K562 treated with DMSO at 1 percent for 4 hours (cell line): ENCODE results near the gene BTG4. TPM values are rescaled to one million over a fixed set of nuclear protein-coding genes. Genes with fewer than 3 reads are reported as not detected.

Experiments used
- total RNA-seq: library from RNA; unstranded; fragments of 300-600 nt; gene quantifications from 2 replicates; pipeline ENCODE4 v1.2.3, GENCODE V29; 2022; ENCODE audit not compliant: insufficient read depth

The BTG4 gene
- not detected in 2 replicates for total RNA-seq

GRCh38 chr11:111512296-111513239 lies at the start of gene BTG4:
BTG4 (minus strand) TSS chr11:111512386; CDS start chr11:111498776, 13,610 bp downstream.

GRCh38 chr11:111540114-111540936 lies 28.1 kb upstream of the BTG4 start, which contains the start of gene LAYN:
LAYN (plus strand) TSS chr11:111540720; CDS start chr11:111540844, 124 bp downstream.

GRCh38 chr11:111514216-111515031 lies 2.2 kb upstream of the BTG4 start, which contains the start of gene HOATZ:
HOATZ (plus strand) TSS chr11:111514778; CDS start chr11:111514785, 7 bp downstream.

Other genes starting within 250 kb of the BTG4 start
- gene POU2AF3, start 213.8 kb downstream of the BTG4 start, total RNA-seq = not detected in 2 replicates
- gene POU2AF1, start 133.1 kb downstream of the BTG4 start, total RNA-seq = not detected in 2 replicates
- not detected in 2 replicates for gene HOATZ, start 2.4 kb upstream of the BTG4 start, total RNA-seq
- gene LAYN, start 28.3 kb upstream of the BTG4 start, total RNA-seq = not detected in 2 replicates
- gene SIK2, start 90.1 kb upstream of the BTG4 start, total RNA-seq = 8.0 and 9.1 TPM in 2 replicates